Sigmoid colon (tissue), 4 donors: ENCODE results near the gene CBFA2T3.

Experiments used
- CTCF ChIP-seq, 4 experiments: fragments of 450-650 bp in 3 of 4; fragments of 200-600 bp in 1 of 4; IDR thresholded peaks; one replicate each; pipeline ENCODE4 v1.5.1; 2016 to 2019; ENCODE audit warnings: antibody characterized with exemption in 4 of 4, mild to moderate bottlenecking in 3 of 4, moderate library complexity in 2 of 4
- EP300 ChIP-seq, 4 donors: sonication (generic); formaldehyde crosslinking; IDR thresholded peaks; one replicate each; pipeline ENCODE4 v1.6.1; 2017; ENCODE audit warnings: antibody characterized with exemption in 4 of 4
- POLR2A ChIP-seq, 2 donors: fragments of 450-650 bp; IDR thresholded peaks; one replicate each; pipeline ENCODE4 v1.6.1; 2016; ENCODE audit warnings: antibody characterized with exemption in 2 of 2, mild to moderate bottlenecking in 2 of 2, moderate library complexity in 2 of 2
- POLR2AphosphoS5 ChIP-seq, 4 donors: sonication (generic); formaldehyde crosslinking; IDR thresholded peaks; one replicate each; pipeline ENCODE4 v1.6.1; 2017; ENCODE audit warnings: antibody characterized with exemption in 4 of 4

- TF ChIP-seq EP300 (IDR thresholded peaks at IDR 0.05), result no peak
- no peak for TF ChIP-seq CTCF (IDR thresholded peaks at IDR 0.05)
- TF ChIP-seq POLR2A (IDR thresholded peaks at IDR 0.05), result no peak
- no peak for TF ChIP-seq POLR2AphosphoS5 (IDR thresholded peaks at IDR 0.05)
Observed at GRCh38 chr16:88913001-88913612, 63.9 kb downstream of the CBFA2T3 start.
